HUDEP-2 (cell line): Measurements from ENCODE around the gene SPI1.

Experiments
- DNase-seq, 76 experiments: peaks; one replicate each; lab custom pipeline; 2025; ENCODE audit not compliant: unreplicated experiment in 76 of 76; lab: John Stamatoyannopoulos, UW

Gene SPI1

GRCh38 chr11:47407746-47408590, 29.6 kb upstream of the SPI1 start, which contains the start of gene SLC39A13:
Gene SLC39A13, plus strand, starts transcription at chr11:47408590. Its CDS starts 1,505 bp downstream, at chr11:47410095.
- peak in 74 of 76 experiments; percentile 43 to 98 (median 88) for DNase-seq

GRCh38 chr11:47406896-47407745, 28.8 kb upstream of the SPI1 start:
- peak in 1 of 76 experiments; percentile 41 for DNase-seq

- DNase-seq: no peak
Measured at GRCh38 chr11:47403571-47403970, 25.2 kb upstream of the SPI1 start.

GRCh38 chr11:47403135-47403534, 24.8 kb upstream of the SPI1 start:
- no peak for DNase-seq

GRCh38 chr11:47400768-47401279, 22.5 kb upstream of the SPI1 start:
- DNase-seq: peak in 1 of 76 experiments; percentile 19

GRCh38 chr11:47399860-47400767, 21.8 kb upstream of the SPI1 start:
- peak in 1 of 76 experiments; percentile 18 for DNase-seq

GRCh38 chr11:47398551-47398950, 20.2 kb upstream of the SPI1 start:
- DNase-seq: no peak

- DNase-seq: no peak
Measured at GRCh38 chr11:47398011-47398410, 19.7 kb upstream of the SPI1 start.

- DNase-seq: no peak
Measured at GRCh38 chr11:47396049-47396320, 17.6 kb upstream of the SPI1 start.

- DNase-seq: no peak
Measured at GRCh38 chr11:47395223-47396048, 17.1 kb upstream of the SPI1 start.

GRCh38 chr11:47394322-47395222, 16.2 kb upstream of the SPI1 start:
- DNase-seq: peak in 2 of 76 experiments; percentile 7 to 17

- DNase-seq: no peak
Measured at GRCh38 chr11:47394050-47394321, 15.6 kb upstream of the SPI1 start.

- no peak for DNase-seq
Measured at GRCh38 chr11:47393163-47394049, 15.1 kb upstream of the SPI1 start.

GRCh38 chr11:47392546-47393162, 14.3 kb upstream of the SPI1 start:
- DNase-seq: no peak

- DNase-seq: no peak
Measured at GRCh38 chr11:47391711-47392432, 13.5 kb upstream of the SPI1 start.

GRCh38 chr11:47391077-47391583, 12.8 kb upstream of the SPI1 start:
- no peak for DNase-seq

- no peak for DNase-seq
Measured at GRCh38 chr11:47390422-47390760, 12.0 kb upstream of the SPI1 start.
